Liver (tissue), 9 donors: ENCODE data around the gene TIMM17A. TPM values are rescaled to one million over a fixed set of nuclear protein-coding genes. Genes with fewer than 3 reads are reported as not detected.

Experiments
- DNase-seq: peaks from one replicate; pipeline ENCODE4 v3.0.0-alpha.2; 2017; ENCODE audit warnings: low spot score
- H3K27ac ChIP-seq, 2 donors: one replicate each; pipeline ENCODE4 v1.7.0; 2013; ENCODE audit warnings: inconsistent platforms in 2 of 2, low read length in 2 of 2, control low read depth in 1 of 2, low read depth in 1 of 2, mild to moderate bottlenecking in 1 of 2
- H3K27me3 ChIP-seq, 4 donors: one replicate each; pipeline versions ENCODE4 v1.6.1 to v1.7.0; 2013; ENCODE audit warnings: low read length in 3 of 4, inconsistent platforms in 1 of 4, mild to moderate bottlenecking in 1 of 4, moderate library complexity in 1 of 4; ENCODE audit not compliant: control insufficient read depth in 4 of 4, insufficient read depth in 4 of 4
- H3K36me3 ChIP-seq, 4 donors: one replicate each; pipeline versions ENCODE4 v1.6.1 to v1.7.0; 2013; ENCODE audit warnings: low read length in 3 of 4, mild to moderate bottlenecking in 3 of 4, low read depth in 1 of 4, moderate library complexity in 1 of 4; ENCODE audit not compliant: control insufficient read depth in 4 of 4, insufficient read depth in 3 of 4
- H3K4me1 ChIP-seq, 4 donors: one replicate each; pipeline versions ENCODE4 v1.6.1 to v1.7.0; 2013; ENCODE audit warnings: low read length in 3 of 4, mild to moderate bottlenecking in 3 of 4, moderate library complexity in 1 of 4; ENCODE audit not compliant: control insufficient read depth in 4 of 4, insufficient read depth in 4 of 4
- H3K4me3 ChIP-seq, 3 donors: one replicate each; pipeline versions ENCODE4 v1.6.1 to v1.7.0; 2013; ENCODE audit warnings: low read length in 3 of 3, control low read depth in 1 of 3, low read depth in 1 of 3, mild to moderate bottlenecking in 1 of 3
- H3K9ac ChIP-seq, 2 donors: one replicate each; pipeline ENCODE4 v1.7.0; 2013; ENCODE audit warnings: low read length in 2 of 2, mild to moderate bottlenecking in 2 of 2, moderate library complexity in 2 of 2, control low read depth in 1 of 2, low read depth in 1 of 2
- H3K9me3 ChIP-seq, 4 donors: one replicate each; pipeline versions ENCODE4 v1.6.1 to v1.7.0; 2013; ENCODE audit warnings: low read length in 3 of 4; ENCODE audit not compliant: control insufficient read depth in 4 of 4
- ATF3 ChIP-seq: IDR thresholded peaks from 2 replicates; pipeline ENCODE4 v1.6.1; 2016; ENCODE audit warnings: antibody characterized with exemption
- CTCF ChIP-seq: fragments of 150-350 bp; IDR thresholded peaks from 2 replicates; pipeline ENCODE4 v1.5.1; 2017; ENCODE audit warnings: improper control_type of control experiment, low read depth, low read length; ENCODE audit not compliant: missing input control
- EGR1 ChIP-seq, 2 donors: IDR thresholded peaks; 2 replicates each; pipeline ENCODE4 v1.6.1; 2016 to 2018; ENCODE audit warnings: antibody characterized with exemption in 2 of 2, low read depth in 2 of 2
- FOXA1 ChIP-seq: IDR thresholded peaks from 2 replicates; pipeline ENCODE4 v1.6.1; 2016; ENCODE audit warnings: antibody characterized with exemption
- FOXA2 ChIP-seq: IDR thresholded peaks from 2 replicates; pipeline ENCODE4 v1.6.1; 2016; ENCODE audit warnings: antibody characterized with exemption
- GABPA ChIP-seq, 2 donors: IDR thresholded peaks in 1 of 2; conservative IDR thresholded peaks in 1 of 2; 2 replicates each; pipeline ENCODE4 v1.6.1; 2016; ENCODE audit warnings: antibody characterized with exemption in 2 of 2, mild to moderate bottlenecking in 1 of 2, moderate library complexity in 1 of 2
- HNF4A ChIP-seq, 2 donors: conservative IDR thresholded peaks; 2 replicates each; pipeline ENCODE4 v1.6.1; 2016; ENCODE audit warnings: antibody characterized with exemption in 2 of 2, mild to moderate bottlenecking in 2 of 2
- HNF4G ChIP-seq: IDR thresholded peaks from 2 replicates; pipeline ENCODE4 v1.6.1; 2016; ENCODE audit warnings: antibody characterized with exemption
- JUND ChIP-seq, 2 donors: IDR thresholded peaks; 2 replicates each; pipeline ENCODE4 v1.6.1; 2016; ENCODE audit warnings: antibody characterized with exemption in 2 of 2
- MAX ChIP-seq: IDR thresholded peaks from 2 replicates; pipeline ENCODE4 v1.6.1; 2016; ENCODE audit warnings: antibody characterized with exemption
- NR2F2 ChIP-seq: IDR thresholded peaks from 2 replicates; pipeline ENCODE4 v1.6.1; 2016; ENCODE audit warnings: antibody characterized with exemption
- RAD21 ChIP-seq, 2 donors: IDR thresholded peaks; 2 replicates each; pipeline ENCODE4 v1.6.1; 2016; ENCODE audit warnings: antibody characterized with exemption in 2 of 2, mild to moderate bottlenecking in 2 of 2
- REST ChIP-seq: IDR thresholded peaks from 2 replicates; pipeline ENCODE4 v1.6.1; 2016; ENCODE audit warnings: antibody characterized with exemption, mild to moderate bottlenecking
- RXRA ChIP-seq, 2 donors: IDR thresholded peaks; 2 replicates each; pipeline ENCODE4 v1.6.1; 2017 to 2018; ENCODE audit warnings: antibody characterized with exemption in 2 of 2, mild to moderate bottlenecking in 1 of 2
- SP1 ChIP-seq: IDR thresholded peaks from 2 replicates; pipeline ENCODE4 v1.6.1; 2018; ENCODE audit warnings: antibody characterized with exemption, mild to moderate bottlenecking
- TAF1 ChIP-seq: conservative IDR thresholded peaks from 2 replicates; pipeline ENCODE4 v1.6.1; 2016; ENCODE audit warnings: antibody characterized with exemption, mild to moderate bottlenecking
- YY1 ChIP-seq: IDR thresholded peaks from 2 replicates; pipeline ENCODE4 v1.6.1; 2016; ENCODE audit warnings: antibody characterized with exemption, mild to moderate bottlenecking
- ZBTB33 ChIP-seq: IDR thresholded peaks from 2 replicates; pipeline ENCODE4 v1.6.1; 2016; ENCODE audit warnings: antibody characterized with exemption
- WGBS: extraction: QIAGEN DNeasy Blood & Tissue Kit; methylation state at CpG from one replicate; pipeline ENCODE4 v1.1.7; 2013; 5-methylcytosine and 5-hydroxymethylcytosine counted together
- polyA plus RNA-seq, 2 donors: library from polyadenylated mRNA; stranded (reverse) in 1 of 2; unstranded in 1 of 2; fragments of 200-250 nt in 1 of 2; fragments of >200 nt in 1 of 2; fragmentation: Nextera tagmentation in 1 of 2; extraction: Ambion mirVana in 1 of 2; gene quantifications; one replicate each; pipeline versions ENCODE4 v1.2.1 to v1.2.3, GENCODE V29; 2013 to 2015
- total RNA-seq, 2 donors: library from RNA; depleted of rRNA; stranded (reverse); fragments of >200 nt; gene quantifications; one replicate each; pipeline ENCODE4 v1.2.3, GENCODE V29; 2014
- donor health status: healthy.
- donor health status: healthy.
- donor health status: healthy.
- donor health status: healthy.
- donor health status: healthy.

Gene TIMM17A
- total and polyA plus RNA-seq, 4 donors, result 21.1 to 72.1 (median 51.0) TPM

- Histone ChIP-seq H3K36me3 (no peaks in the 10 kb centered on the region), H3K4me1 (peaks cover 0 to 16% (median 5%) of the 10 kb centered on the region in 4 donors), H3K27ac (no peak overlapping the region), H3K9ac (no peak overlapping the region), H3K9me3 (no peaks in the 10 kb centered on the region), H3K4me3 (no peak overlapping the region), H3K27me3 (no peaks in the 10 kb centered on the region)
- TF ChIP-seq RXRA (IDR thresholded peaks at IDR 0.05) (no peak), RAD21 (IDR thresholded peaks at IDR 0.05) (no peak), ATF3 (no peak), REST (no peak), SP1 (no peak), HNF4A (conservative IDR thresholded peaks at IDR 0.05) (no peak), JUND (IDR thresholded peaks at IDR 0.05) (no peak), TAF1 (no peak), MAX (no peak), HNF4G (no peak), EGR1 (IDR thresholded peaks at IDR 0.05; ENCODE audit: low read depth in 2 of 2) (no peak), FOXA2 (no peak), GABPA (IDR thresholded peaks at IDR 0.05 in 1 of 2, conservative IDR thresholded peaks at IDR 0.05 in 1 of 2) (no peak), YY1 (no peak), CTCF (no peak), NR2F2 (no peak), ZBTB33 (no peak), FOXA1 (no peak)
- WGBS, result 94% methylated on average over 3 of the region's 3 CpGs
- no peak for DNase-seq
Observed at GRCh38 chr1:201906336-201906735, 49.0 kb upstream of the TIMM17A start.

- no peak overlapping the region for H3K27ac ChIP-seq
- 97% methylated on average over 6 of the region's 6 CpGs for WGBS
- no peak for TF ChIP-seq REST
- TF ChIP-seq TAF1, result no peak
- TF ChIP-seq RAD21 (IDR thresholded peaks at IDR 0.05), result no peak
Observed at GRCh38 chr1:201907621-201908020, 47.7 kb upstream of the TIMM17A start.

More at GRCh38 chr1:201907621-201908020, 47.7 kb upstream of the TIMM17A start:
- H3K9me3 ChIP-seq, result no peaks in the 10 kb centered on the region
- no peaks in the 10 kb centered on the region for H3K27me3 ChIP-seq
- H3K9ac ChIP-seq, result no peak overlapping the region
- H3K4me3 ChIP-seq, result no peak overlapping the region
- DNase-seq, result no peak
- no peaks in the 10 kb centered on the region for H3K36me3 ChIP-seq
- H3K4me1 ChIP-seq, result peaks cover 0 to 16% (median 5%) of the 10 kb centered on the region in 4 donors
